Right lobe of liver (tissue), 4 donors: Measurements from ENCODE around the gene DOLPP1.
"Not testable (repeated sequence)": the region's sequence is repeated elsewhere in the genome, so short reads cannot be mapped to it uniquely, and the experiment has no call there.

Experiments used
- POLR2A ChIP-seq: fragments of 450-650 bp; IDR thresholded peaks from one replicate; pipeline ENCODE4 v1.6.1; 2017; ENCODE audit warnings: antibody characterized with exemption, mild to moderate bottlenecking
- TF ChIP-seq, protein P1 (sequence below), 4 donors: fragments of 200-600 bp in 3 of 4; fragments of 450-650 bp in 1 of 4; IDR thresholded peaks; one replicate each; pipeline versions ENCODE4 v1.5.1 to v1.8.0; 2016 to 2022; ENCODE audit warnings: antibody characterized with exemption in 4 of 4, mild to moderate bottlenecking in 2 of 4
- donor health status: DM: no; HTN: no; CAD: no.
- donor health status: DM: no; HTN: no; CAD: no.
- donor health status: DM: no; HTN: yes; CAD: no.

- TF ChIP-seq, protein P1, sequence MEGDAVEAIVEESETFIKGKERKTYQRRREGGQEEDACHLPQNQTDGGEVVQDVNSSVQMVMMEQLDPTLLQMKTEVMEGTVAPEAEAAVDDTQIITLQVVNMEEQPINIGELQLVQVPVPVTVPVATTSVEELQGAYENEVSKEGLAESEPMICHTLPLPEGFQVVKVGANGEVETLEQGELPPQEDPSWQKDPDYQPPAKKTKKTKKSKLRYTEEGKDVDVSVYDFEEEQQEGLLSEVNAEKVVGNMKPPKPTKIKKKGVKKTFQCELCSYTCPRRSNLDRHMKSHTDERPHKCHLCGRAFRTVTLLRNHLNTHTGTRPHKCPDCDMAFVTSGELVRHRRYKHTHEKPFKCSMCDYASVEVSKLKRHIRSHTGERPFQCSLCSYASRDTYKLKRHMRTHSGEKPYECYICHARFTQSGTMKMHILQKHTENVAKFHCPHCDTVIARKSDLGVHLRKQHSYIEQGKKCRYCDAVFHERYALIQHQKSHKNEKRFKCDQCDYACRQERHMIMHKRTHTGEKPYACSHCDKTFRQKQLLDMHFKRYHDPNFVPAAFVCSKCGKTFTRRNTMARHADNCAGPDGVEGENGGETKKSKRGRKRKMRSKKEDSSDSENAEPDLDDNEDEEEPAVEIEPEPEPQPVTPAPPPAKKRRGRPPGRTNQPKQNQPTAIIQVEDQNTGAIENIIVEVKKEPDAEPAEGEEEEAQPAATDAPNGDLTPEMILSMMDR (IDR thresholded peaks at IDR 0.05) = not testable (repeated sequence)
- TF ChIP-seq POLR2A = not testable (repeated sequence)
Observed at GRCh38 chr9:129130271-129130670, 49.4 kb downstream of the DOLPP1 start.
